GM12865 (cell line): Measurements from ENCODE around the gene SLC25A14.
"Not testable (repeated sequence)": the region's sequence is repeated elsewhere in the genome, so short reads cannot be mapped to it uniquely, and the experiment has no call there.

Experiments
- DNase-seq: peaks from one replicate; pipeline ENCODE4 v3.0.0; 2010; ENCODE audit warnings: low read depth
- H3K4me3 ChIP-seq: 2 replicates; pipeline ENCODE4 v1.5.1; 2011; ENCODE audit warnings: mild to moderate bottlenecking, low read depth, low read length, control low read depth
- CTCF ChIP-seq: IDR thresholded peaks from 2 replicates; pipeline ENCODE4 v1.5.1; 2011; ENCODE audit warnings: low read length, control low read depth, low read depth, inconsistent platforms; ENCODE audit not compliant: insufficient read depth; ENCODE audit errors: missing control alignments

Gene SLC25A14

DNA sequence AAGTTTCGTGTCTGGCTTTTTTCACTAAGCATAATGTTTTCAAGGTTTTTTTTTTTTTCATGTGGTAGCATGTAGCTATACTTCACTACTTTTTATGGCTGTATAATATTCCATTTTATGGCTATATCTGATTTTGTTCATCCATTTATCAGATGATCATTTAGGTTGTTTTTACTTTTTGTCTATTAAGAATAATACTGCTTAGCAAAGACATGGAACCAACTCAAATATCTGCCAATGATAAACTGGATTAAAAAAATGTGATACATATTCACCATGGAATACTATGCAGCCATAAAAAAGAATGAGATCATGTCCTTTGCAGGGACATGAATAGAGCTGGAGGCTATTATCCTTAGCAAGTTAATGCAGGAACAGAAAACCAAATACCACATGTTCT lies 38.3 kb upstream of the SLC25A14 start:
- H3K4me3 ChIP-seq, result no peak overlapping the region
- no peak for DNase-seq
- TF ChIP-seq CTCF, result no peak

DNA sequence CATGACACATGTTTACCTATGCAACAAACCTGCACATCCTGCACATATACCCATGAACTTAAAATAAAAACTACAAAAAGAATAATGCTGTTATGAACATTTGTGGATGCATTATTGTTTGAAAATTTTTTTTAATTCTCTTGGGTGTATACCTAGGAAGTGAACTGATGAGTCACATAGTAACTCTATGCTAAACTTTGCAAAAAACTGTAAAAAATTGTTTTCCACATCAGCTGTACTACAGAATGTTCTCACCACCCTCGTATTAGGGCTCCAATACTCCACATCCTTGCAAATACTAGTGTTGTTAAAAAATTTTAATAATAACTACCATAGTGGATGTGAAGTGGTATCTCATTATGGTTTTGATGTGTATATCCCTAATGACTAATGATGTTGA lies 37.7 kb upstream of the SLC25A14 start:
- no peak for TF ChIP-seq CTCF
- DNase-seq, result no peak
- H3K4me3 ChIP-seq, result no peak overlapping the region

DNA sequence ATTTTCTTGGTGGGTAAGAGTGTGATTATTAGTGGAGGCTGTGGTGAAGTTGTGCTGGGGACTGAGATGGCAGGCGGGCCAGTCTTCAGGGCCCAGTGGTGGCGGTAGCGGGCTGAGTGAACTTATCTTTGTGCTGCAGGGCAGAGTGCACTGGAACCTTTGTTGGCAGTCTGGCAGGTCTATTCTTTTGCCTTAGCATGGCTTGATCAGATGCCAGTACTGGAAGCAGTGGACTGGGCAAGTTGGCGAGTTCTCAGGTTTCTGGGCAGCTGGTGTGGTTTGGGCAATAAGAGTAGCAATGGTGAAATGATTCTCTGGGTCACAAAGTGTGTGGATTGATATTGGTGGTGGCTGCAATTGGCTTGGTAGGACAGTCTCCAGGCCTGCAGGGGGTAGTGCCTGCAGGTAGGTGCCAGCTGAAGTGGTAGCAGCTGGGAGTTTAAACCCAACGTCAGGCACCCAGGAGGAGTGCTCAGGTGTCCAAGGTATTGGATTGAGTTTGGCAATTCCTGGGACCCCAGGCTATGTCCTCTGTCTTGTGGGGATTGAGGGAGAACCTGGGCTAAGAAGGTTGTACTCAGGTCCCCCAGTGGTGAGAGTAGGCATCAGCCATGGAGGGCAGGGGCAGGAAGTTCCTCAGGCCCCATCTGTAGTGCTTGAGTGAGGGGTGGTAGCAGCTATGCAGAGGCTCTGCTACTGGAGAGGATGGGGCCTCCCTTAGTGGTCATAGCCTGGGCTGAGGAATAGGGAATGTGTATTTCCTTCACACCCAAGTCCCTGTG lies 34.9 kb upstream of the SLC25A14 start:
- no peak for TF ChIP-seq CTCF
- no peak for DNase-seq

GRCh38 chrX:130319886-130320285 lies 19.8 kb upstream of the SLC25A14 start:
- H3K4me3 ChIP-seq, DNase-seq: not testable (repeated sequence)

More for the DNA sequence above, 34.9 kb upstream of the SLC25A14 start:
- no peak overlapping the region for H3K4me3 ChIP-seq

GRCh38 chrX:130321550-130321949 lies 18.2 kb upstream of the SLC25A14 start:
- no peak overlapping the region for H3K4me3 ChIP-seq
- no peak for TF ChIP-seq CTCF
- peak; percentile 36 for DNase-seq

GRCh38 chrX:130330146-130330545 lies 9.6 kb upstream of the SLC25A14 start:
- no peak overlapping the region for H3K4me3 ChIP-seq
- no peak for DNase-seq
- TF ChIP-seq CTCF, result no peak

DNA sequence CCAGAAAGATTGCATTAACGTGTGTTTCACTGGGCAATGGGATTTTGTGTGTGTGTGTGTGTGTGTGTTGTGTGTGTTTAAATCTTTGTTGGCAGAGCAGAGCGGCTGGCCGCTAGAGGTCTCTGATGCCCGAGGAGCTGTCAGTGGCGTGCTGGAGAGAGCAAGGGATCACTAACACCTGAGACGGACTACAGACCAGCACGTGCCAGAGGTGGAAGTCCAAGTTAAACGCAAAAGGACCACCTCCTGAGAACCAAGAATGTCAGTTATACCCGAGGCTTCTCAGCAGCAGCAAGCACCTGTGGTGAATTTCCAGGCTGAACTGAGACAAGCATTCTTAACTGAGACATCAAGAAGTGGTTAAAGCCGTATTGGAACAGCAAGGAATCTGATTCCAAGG lies 9.0 kb upstream of the SLC25A14 start:
- no peak overlapping the region for H3K4me3 ChIP-seq
- peak; percentile 75 for DNase-seq
- peak; percentile 55 for TF ChIP-seq CTCF
